HG02884 (cell line): ENCODE data around the gene MYO18B.
A peak's percentile ranks its signal among the peaks of the same experiment; 100 is the strongest.

Experiments
- ATAC-seq: cut with Tn5 transposase; IDR thresholded peaks from one replicate; pipeline ENCODE4 v1.9.1; 2021; ENCODE audit warnings: mild to moderate bottlenecking, moderate library complexity; ENCODE audit not compliant: unreplicated experiment

MYO18B gene

DNA sequence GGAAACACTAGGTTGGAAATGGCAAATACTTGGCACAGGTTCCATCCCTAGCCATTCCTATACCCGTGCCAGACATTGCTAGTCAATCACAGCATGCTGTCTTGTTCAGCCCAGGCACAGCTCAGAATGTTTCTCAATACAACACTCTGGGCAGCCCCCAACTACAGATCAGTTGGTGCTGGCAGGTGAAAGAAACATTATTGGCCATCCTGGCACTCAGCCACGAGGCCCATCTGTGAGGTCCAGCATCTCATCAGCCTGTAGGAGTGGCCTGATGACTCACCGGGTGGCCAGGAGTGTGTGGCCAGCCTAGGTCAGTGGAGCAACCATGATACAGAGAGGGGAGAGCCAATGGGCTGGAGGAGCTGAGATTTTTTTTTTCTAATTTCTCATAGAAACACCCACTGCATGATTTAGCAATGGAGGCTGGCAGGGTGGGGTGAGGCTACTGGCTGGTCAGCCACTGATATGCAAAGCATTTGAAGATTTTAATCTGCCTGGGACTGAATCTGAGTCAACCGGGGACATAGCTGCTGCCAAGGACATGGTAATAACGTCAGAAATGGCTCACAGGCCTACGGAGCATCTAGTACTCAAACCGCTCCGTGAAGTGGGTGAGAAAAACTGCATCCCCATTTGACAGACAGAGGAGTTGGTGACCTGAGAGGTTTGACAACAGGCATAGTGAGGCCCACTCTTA is 5.4 kb downstream of the MYO18B start:
- ATAC-seq, result no peak

DNA sequence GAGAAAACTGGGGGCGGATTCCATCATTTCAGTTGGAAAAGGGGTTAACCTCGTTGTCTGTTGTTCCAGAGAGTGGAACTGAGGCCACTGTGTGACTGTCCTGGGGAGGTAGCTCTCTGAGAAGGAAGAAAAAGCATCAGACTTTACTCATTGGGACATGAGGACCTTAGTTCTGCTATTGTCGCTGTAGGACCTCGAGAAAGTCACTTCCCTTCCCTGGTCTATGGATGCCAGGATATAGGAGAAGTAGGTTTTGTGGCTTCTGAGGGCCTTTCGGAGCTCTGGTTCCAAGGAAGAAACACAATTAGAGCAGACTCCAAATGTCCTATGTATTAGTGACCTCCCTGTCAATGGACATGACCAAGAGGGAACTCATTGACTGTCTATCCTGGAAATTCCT is 6.2 kb downstream of the MYO18B start:
- ATAC-seq, result no peak

- ATAC-seq, result no peak
Observed at GRCh38 chr22:25748704-25749103, 6.7 kb downstream of the MYO18B start.

DNA sequence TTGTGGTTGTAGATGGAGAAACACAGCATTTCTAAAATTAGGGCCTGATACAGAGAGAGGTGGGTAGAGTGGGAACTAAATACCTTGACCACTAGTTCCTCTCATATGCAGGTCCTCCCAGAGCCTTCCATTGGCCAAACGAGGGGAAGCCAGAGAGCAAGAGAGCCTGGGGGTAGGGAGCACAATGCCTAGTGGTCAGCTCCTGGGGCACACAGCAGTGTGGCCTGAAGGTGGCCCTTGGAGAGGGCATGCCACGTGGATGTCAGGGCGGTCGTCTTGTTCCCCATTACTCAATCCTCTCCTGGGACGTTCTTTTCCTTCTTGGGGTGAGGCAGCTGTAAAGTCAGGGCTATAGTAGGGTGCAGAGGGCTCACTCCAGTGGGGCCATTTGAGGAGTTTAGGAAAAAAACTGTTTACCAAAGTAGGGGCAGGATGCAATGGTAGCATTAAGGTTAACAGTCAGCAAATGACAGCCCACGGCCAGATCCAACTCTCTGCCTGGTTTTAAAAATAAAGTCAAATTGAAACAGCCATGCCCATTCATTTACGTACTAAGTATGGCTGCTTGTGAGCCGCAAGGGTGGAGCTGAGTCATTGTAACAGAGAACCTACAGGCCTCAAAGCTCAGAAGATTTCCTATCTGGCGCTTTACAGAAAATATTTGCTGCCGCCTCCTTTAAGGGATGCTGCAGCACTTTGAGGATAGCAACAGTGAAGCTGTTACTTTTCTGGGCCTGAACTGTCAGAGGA is 7.6 kb downstream of the MYO18B start:
- peak; percentile 68 for ATAC-seq

GRCh38 chr22:25750569-25751173 is 8.7 kb downstream of the MYO18B start:
- no peak for ATAC-seq

DNA sequence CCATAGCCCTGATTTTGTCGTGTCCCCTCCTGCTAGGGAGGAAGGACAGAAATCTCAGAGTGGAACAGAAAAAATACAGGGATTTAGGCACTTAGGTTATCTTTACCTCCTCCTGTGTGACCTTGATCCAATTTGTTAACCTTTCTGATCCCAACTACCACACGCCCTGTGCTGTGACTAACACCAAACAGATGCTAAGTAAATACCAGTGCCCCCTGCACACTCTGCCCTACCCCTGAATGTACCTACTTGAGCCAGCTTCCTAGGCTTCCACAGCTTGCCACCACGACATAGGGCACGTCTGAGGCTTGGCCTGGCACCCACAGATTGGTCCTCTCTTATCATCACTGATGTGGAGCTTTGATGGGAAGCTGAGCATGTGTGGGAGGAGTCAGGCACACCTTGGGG is 9.2 kb downstream of the MYO18B start:
- ATAC-seq, result no peak

DNA sequence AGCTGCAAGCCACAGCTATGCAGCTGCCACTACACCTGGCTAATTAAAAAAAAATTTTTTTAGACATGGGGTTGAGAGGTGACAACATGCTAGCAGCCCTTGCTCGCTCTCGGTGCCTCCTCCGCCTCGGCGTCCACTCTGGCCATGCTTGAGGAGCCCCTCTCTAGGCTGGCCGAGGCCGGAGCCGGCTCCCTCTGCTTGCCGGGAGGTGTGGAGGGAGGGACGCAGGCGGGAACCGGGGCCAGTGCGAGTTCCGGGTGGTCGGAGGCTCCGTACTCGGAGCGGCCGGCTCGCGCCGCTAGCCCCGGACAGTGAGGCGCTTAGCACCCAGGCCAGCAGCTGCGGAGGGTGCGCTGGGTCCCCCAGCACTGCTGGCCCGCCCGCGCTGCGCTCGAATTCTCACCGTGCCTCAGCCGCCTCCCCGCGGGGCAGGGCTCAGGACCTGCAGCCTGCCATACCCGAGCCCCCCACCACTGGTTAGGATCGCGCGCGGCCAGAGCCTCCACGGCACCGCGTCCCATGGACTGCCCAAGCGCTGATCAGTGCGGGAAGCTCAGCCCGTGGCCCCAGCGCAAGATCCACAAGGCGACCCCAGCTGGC is 10.7 kb downstream of the MYO18B start:
- no peak for ATAC-seq

GRCh38 chr22:25753252-25753651 is 11.3 kb downstream of the MYO18B start:
- ATAC-seq, result no peak

DNA sequence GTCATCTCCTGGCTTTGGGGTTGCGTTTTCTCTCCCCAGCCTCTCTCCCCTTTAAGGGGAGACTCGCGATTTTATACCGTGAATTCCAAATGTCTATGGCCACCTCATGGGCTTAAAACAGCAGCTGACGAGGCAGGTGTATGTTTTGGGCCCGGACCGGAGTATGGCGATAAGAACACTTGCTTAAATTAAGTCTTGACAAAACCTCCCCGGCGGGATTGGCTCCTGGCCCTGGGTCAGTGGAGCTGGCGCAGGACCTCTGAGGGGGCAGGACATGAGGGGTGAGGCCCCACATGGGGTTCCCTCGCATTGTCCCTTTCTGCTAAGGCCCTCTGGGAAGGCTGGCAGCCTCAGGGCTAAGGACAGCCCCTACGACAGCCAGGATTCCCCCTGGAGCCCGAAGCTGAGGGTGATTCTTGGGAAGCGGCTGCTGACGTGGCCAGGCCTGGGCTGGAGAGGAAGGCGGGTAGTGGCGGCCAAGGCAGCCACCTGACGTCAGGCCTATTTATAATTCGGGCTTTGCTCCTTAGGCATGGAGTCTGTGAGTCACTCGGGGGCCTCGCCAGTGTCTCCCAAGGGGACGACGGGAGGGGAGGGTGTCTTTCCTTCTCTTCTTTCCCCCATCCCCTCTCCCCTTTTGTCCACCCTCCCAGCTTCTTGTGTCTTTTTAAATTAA is 12.7 kb downstream of the MYO18B start:
- no peak for ATAC-seq

GRCh38 chr22:25757686-25758085 is 15.7 kb downstream of the MYO18B start:
- ATAC-seq, result no peak

GRCh38 chr22:25758316-25758715 is 16.3 kb downstream of the MYO18B start:
- no peak for ATAC-seq

DNA sequence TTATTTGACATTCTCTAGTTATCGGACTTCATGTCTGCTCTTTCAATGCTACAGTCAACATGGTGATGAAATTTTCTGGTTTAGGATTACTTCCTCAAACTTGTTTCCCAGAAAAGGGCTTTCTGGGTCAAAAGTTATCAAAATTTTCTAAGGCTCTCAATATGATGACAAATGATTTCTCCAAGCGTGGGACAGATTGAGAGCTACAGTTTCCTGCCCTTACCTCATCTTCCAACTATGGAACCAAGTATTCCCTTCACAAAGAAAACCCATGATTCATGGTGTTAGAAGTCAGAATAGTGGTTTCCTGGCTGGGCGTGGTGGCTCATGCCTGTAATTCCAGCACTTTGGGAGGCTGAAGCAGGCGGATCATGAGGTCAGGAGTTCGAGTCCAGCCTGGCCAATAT is 17.8 kb downstream of the MYO18B start:
- ATAC-seq, result no peak

DNA sequence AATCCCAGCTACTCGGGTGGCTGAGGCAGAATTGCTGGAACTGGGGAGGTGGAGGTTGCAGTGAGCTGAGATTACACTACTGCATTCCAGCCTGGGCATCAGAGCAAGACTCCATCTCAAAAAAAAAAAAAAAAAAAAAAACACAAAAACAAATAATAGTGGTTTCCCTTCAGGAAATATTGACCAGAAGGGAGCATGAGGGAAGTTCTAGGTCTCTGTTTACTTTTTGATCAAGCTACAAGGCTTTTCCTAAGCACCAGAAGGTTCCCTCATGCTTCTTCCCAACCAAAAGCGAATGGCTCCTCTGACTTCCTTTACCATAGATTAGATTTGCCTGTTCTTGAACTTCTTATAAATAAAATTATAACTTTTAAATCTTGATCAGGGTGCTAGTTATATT is 18.3 kb downstream of the MYO18B start:
- ATAC-seq, result no peak

- ATAC-seq, result no peak
Observed at GRCh38 chr22:25760848-25761595, 19.0 kb downstream of the MYO18B start.

- ATAC-seq, result no peak
Observed at GRCh38 chr22:25762147-25762546, 20.2 kb downstream of the MYO18B start.

DNA sequence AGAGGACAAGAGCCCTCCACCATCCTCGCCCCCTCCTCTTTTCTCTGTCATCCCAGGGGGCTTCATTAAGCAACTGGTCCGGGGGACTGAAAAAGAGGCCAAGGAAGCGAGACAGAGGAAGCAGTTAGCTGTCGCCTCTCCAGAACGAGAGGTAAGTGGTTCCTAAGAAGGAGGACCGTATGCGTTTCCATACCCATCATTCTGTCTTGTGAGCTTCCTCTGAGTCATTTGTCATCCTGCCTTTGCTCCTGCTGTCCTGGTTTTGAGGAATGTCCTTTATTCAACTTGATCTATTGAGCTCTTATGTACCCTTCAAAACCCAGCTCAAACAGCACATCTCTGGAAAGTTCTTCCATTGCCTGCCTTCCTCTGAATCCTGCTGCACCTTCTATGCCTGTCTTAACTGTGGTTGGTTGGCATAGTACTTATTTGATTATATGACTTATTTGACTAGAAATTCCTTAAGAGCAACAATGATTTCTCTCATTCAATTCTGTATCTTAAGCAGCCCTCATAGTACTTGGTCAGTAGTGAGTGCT is 21.3 kb downstream of the MYO18B start:
- ATAC-seq, result no peak

DNA sequence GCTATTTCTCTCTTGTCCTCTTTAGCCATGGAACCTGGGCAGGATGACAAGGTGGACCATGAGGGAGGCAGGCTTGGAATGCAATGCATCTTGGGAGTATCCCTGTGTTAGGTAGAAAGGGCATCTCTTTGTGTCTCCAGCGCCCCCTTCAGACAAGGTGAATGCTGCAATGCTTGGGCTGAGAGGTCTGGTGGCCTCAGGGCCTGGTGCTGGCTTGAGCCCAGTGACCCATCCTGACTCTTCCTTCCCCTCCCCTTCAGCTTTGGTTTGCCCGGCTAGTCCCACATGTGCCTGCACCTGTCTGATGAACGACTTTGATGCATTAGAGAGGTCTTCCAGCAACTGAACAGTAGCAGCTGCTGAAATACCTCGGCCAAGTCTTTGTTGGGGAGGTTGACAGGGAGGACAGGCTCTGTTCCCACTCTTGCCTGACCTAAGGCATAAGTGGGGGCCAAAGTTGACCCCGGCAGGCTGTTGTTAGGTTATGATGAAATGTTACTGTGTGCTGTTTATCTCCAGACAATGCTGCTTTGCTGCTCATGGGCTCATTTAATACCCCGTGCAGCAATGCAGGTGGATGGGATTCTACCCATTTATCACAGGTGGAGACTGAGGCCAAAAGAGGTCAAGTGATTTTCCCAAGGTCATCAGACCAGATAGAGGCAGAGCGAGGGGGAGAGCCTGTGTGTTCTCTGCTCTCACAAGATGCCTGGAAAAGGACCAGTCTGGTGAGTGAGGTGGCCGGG is 22.5 kb downstream of the MYO18B start:
- no peak for ATAC-seq

DNA sequence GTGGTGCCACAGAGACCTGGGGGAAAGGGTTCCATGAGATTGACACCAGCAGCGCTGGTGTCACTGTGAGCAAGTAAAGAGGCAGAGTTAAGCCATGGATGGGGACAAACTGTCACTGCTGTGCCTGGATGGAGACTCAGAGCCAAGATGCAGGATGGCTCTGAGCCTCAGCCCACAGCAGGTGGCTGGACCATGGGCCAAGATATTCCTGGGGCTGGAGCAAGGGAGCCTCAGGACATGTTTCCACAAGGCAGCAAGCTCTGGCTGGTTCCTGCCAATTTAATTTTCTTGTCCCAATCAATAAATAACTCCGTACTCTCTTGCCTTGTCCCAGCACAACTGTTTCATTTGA is 23.0 kb downstream of the MYO18B start:
- no peak for ATAC-seq

DNA sequence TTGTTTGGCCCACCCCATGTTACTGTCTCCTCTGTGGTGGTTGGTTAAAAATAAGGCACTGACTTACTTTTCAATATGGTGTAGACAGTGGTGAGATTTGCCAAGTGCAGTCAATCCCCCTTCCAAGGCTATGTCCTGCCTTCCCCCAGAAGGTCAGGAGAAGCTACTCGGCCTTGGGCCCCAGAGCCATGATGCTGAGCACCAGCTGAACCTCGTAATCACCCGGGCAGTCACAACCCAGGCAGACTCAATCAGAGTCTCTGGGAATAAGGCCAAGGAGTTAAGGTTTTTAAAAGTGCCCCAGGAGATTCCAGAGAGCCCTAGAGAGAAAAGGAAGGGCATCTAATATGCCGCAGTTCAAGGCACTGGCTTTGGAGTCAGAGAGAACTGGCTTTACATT is 23.8 kb downstream of the MYO18B start:
- ATAC-seq, result no peak

DNA sequence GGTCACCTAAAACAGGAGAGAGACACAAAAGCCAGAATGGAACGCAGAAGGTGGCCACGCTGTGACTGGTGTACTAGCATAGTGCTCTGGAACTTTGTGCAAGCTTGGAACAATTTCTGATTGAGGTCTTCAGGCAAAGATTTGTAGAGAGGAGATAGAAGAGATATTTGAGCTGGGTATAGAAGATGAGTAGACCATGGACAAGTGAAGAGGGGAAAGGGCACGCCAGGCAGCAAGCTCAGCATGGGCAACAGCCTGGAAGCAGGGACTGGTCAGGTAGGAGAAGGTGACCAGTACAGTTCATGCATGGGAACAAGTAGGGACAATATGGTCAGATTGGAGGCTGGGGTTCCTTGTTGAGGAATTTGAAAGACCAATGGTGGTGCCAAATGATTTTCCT is 24.4 kb downstream of the MYO18B start:
- ATAC-seq, result no peak
